GM12801 (cell line): ENCODE data around the gene OTOF.

Experiments used
- TF ChIP-seq, protein P1 (sequence below): IDR thresholded peaks from one replicate; pipeline ENCODE4 v1.5.1; 2011; ENCODE audit warnings: control low read depth; ENCODE audit not compliant: insufficient read length; ENCODE audit errors: extremely low read depth

Gene OTOF

DNA sequence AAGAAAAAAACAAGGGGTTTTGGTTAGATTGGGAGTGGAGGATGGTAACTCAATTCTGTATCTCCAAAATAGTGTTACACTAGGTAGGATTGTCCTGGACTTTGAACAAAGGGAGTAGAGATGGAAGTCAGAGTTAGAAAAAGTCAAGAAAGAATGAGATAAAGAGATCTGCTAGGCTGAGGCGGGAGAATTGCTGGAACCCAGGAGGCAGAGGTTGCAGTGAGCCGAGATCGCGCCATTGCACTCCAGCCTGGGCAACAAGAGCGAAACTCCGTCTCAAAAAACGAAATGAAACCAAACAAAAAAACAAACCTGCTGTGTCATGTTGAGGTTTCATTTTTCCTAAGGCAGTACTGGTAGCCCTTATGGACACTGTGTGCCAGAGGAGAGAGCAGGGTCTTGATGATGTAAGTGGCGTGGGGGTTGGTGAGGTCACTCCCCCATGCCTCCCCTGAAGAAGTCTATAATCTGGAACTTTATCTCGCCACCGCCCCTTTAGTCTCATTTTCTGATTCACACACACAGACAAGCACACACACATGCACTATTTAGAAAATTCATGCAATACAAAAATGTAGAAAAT is 65.7 kb downstream of the OTOF start:
- TF ChIP-seq, protein P1, sequence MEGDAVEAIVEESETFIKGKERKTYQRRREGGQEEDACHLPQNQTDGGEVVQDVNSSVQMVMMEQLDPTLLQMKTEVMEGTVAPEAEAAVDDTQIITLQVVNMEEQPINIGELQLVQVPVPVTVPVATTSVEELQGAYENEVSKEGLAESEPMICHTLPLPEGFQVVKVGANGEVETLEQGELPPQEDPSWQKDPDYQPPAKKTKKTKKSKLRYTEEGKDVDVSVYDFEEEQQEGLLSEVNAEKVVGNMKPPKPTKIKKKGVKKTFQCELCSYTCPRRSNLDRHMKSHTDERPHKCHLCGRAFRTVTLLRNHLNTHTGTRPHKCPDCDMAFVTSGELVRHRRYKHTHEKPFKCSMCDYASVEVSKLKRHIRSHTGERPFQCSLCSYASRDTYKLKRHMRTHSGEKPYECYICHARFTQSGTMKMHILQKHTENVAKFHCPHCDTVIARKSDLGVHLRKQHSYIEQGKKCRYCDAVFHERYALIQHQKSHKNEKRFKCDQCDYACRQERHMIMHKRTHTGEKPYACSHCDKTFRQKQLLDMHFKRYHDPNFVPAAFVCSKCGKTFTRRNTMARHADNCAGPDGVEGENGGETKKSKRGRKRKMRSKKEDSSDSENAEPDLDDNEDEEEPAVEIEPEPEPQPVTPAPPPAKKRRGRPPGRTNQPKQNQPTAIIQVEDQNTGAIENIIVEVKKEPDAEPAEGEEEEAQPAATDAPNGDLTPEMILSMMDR: no peak

DNA sequence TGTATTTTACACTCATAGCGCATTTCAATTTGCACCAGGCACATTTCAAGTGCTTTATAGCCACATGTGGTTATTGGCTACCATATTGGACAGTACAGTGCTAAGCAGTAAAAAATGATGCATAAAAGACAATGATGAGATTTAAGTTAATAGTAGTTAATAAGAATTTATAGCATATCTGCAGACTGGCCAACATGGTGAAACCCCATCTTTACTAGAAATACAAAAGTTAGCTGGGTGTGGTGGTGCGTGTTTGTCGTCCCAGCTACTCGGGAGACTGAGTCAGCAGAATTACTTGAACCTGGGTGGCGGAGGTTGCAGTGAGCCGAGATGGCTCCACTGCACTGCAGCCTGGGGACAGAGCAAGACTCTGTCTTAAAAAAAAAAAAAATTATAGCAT is 66.5 kb downstream of the OTOF start:
- TF ChIP-seq, protein P1: no peak

DNA sequence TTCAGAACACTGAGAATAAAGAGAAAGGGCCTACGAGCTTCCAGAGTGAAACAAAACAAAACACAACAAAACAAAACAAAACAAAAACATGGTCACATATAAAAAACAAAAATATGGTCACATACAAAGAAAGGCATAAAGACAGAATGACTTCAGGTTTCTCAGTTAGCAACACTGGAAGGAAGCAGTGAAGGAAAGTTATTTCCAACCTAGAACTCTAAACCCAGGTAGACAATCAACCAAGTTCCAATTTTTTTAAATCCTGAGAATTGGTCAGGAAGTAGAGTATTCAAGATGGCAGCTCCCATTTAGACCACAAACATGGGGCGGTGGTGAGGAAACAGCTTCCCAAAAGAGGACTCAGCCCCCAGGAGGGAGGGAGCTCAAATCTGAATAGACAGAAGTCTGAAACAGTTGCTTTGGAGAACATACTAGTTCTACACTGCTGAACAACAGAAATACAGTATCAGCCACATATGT is 67.1 kb downstream of the OTOF start:
- TF ChIP-seq, protein P1: no peak

DNA sequence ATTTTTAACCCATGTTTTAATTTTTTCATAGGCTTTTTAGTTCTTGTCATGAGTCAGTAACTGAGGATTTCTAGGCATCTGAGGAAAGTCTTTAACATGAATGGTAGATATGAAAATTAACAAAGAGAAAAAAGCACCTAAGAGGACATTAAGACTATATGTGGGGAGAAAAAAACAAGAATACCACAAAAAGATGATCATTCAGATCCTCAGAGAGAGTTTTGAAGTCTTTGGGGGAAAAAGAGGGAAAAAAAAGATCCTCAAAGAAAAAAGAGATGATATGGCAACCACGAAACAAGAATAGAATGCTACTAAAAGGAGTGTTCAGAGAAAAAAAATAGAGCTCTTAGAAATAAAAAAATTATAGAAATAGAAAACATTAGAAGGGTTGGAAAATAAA is 68.1 kb downstream of the OTOF start:
- TF ChIP-seq, protein P1: no peak

DNA sequence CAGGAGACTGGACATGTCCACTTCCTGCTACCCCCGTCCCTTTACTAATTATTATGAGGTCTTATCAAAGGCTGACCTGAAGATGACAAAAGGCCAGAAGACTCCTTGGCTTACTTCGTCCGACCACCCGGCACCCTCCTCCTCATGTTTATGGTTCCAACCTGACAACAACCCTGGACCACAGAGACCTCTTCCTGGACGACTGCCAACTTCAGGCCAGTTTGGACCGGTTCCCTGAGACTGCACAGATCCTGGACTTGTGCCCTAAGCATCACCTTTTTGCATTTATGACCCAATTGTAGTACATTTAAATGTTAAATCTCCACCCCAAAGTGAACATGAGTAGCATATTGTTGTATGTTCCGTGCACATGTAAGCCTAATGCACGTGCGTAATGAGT is 70.4 kb downstream of the OTOF start:
- TF ChIP-seq, protein P1: no peak
